Muscle layer of colon (tissue), 2 donors: ENCODE measurements around the gene CCDC85C.

ENCODE experiments used
- H3K27ac ChIP-seq: one replicate; pipeline ENCODE4 v1.7.0; 2013; ENCODE audit warnings: low read depth, mild to moderate bottlenecking, low read length, moderate library complexity
- H3K27me3 ChIP-seq, 2 donors: one replicate each; pipeline ENCODE4 v1.7.0; 2013; ENCODE audit warnings: low read length in 2 of 2, mild to moderate bottlenecking in 2 of 2; ENCODE audit not compliant: insufficient read depth in 2 of 2, control insufficient read depth in 1 of 2
- H3K36me3 ChIP-seq: one replicate; pipeline ENCODE4 v1.7.0; 2013; ENCODE audit warnings: mild to moderate bottlenecking, low read length; ENCODE audit not compliant: insufficient read depth
- H3K4me1 ChIP-seq: one replicate; pipeline ENCODE4 v1.7.0; 2013; ENCODE audit warnings: mild to moderate bottlenecking, low read length; ENCODE audit not compliant: insufficient read depth
- H3K4me3 ChIP-seq, 2 donors: one replicate each; pipeline ENCODE4 v1.7.0; 2013; ENCODE audit warnings: low read length in 2 of 2, low read depth in 1 of 2, mild to moderate bottlenecking in 1 of 2, moderate library complexity in 1 of 2
- H3K9ac ChIP-seq: one replicate; pipeline ENCODE4 v1.7.0; 2013; ENCODE audit warnings: low read length
- H3K9me3 ChIP-seq: one replicate; pipeline ENCODE4 v1.7.0; 2013; ENCODE audit warnings: mild to moderate bottlenecking, low read length
- donor health status: abdominal sarcoma.
- donor health status: Adenocarcinoma of cecum.

Gene CCDC85C

DNA sequence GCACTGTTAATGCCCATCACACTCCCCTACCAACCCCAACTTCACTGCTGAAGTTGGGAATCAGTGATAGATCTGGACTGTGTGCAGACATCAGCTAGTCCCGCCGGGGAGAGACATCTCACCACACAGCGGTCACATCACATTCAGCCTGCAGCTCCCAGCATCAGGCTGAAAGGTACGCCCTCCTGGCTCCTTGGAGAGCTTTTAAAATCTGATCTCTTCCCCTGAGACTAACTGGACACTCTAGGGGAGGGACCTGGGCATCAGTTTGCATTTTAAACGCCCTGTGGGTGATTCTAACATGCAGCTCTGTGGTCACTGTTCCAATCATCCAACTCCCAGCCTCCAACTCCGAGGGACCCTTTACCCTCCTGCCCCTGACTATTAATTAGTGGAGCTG, 58.4 kb downstream of the CCDC85C start:
- Histone ChIP-seq H3K4me3 (no peak overlapping the region), H3K27ac (peak overlapping the region; percentile 53), H3K27me3 (no peaks in the 10 kb centered on the region), H3K9me3 (no peaks in the 10 kb centered on the region), H3K9ac (no peak overlapping the region), H3K36me3 (no peaks in the 10 kb centered on the region), H3K4me1 (peaks cover 85% of the 10 kb centered on the region)

DNA sequence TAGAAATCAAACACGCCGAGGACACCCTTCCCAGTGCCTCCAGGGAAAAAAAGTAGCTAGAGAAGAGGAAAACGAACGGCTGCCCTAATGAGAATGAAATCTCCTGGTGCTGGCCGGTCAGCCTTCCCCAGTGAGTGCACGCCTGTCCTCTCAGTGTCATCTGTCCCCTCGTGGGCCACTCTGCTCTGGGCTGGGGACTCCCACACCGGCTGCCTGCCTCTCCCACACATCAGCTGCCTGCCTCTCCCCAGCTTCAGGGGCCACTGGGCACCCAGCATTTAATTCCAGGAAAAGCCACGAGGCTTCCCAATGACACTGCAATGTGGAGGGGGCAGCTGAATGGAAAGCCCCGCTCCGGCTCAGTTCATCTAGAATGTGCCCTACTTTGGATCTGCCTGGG, 59.0 kb downstream of the CCDC85C start:
- Histone ChIP-seq H3K27ac (peak overlapping the region; percentile 37), H3K27me3 (no peaks in the 10 kb centered on the region), H3K9ac (no peak overlapping the region), H3K9me3 (no peaks in the 10 kb centered on the region), H3K4me1 (peaks cover 85% of the 10 kb centered on the region), H3K36me3 (no peaks in the 10 kb centered on the region), H3K4me3 (no peak overlapping the region)

DNA sequence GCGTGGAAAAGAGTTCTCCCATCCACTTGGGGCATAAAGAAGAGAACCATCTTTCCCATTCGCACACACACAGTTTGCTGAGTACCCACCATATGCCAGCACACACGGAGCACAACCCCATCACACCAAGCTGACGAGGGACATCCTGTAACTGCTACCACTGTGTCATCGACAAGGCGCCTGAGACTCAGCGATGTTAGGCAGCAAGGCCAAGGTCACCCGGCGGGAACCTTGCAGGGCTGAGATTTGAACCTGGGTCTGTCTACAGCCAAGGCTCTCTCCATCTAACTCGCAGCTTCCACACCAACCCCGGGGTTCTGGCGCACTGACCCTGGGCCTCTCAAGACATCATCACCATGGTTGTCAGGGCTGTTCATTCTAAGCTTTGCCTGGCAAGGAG, 60.0 kb downstream of the CCDC85C start:
- H3K27me3 ChIP-seq: no peaks in the 10 kb centered on the region
- peaks cover 76% of the 10 kb centered on the region for H3K4me1 ChIP-seq
- no peak overlapping the region for H3K9ac ChIP-seq
- H3K4me3 ChIP-seq: no peak overlapping the region
- H3K27ac ChIP-seq: no peak overlapping the region
- H3K36me3 ChIP-seq: no peaks in the 10 kb centered on the region
- no peaks in the 10 kb centered on the region for H3K9me3 ChIP-seq

DNA sequence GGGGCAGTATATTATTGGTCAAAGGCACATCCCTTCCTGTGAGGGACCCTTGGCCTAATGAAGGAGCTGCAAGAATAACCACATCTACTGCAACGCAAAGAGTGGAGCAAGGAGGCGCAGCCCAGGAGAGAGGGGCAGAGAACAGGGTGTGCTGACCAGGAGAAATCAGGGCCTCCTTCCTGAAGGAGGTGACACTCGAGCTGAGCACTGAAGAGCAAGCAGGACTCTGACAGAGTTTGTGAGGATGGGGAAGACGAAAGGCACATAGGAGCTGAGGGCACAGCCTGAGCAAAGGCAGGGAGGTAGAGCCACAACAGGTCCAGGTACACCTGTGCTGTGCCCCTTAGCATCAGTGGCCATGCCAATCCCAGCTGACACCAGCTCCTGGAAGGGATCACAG, 60.6 kb downstream of the CCDC85C start:
- Histone ChIP-seq H3K9me3 (no peaks in the 10 kb centered on the region), H3K9ac (no peak overlapping the region), H3K4me3 (no peak overlapping the region), H3K27ac (no peak overlapping the region), H3K4me1 (peaks cover 76% of the 10 kb centered on the region), H3K27me3 (no peaks in the 10 kb centered on the region), H3K36me3 (no peaks in the 10 kb centered on the region)

DNA sequence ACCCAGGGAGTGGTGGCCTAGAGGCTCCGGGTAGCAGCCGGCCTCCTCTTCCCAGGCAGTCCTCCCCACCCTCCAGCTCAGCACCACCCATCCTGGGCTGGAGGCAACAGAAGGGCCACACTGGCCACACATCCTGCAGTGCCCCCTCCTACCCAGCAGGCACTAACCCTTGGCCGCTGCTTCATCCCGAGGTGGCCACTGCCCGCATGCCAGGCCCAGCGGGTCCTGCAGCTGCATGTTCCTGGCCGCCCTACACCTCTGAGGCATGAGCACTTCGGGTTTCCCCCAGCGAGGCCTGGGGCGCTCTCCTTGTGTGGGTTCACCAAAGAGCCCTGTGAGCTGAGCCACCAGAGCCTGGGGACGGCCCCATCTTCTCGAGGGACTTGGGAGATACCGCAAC, 61.4 kb downstream of the CCDC85C start:
- Histone ChIP-seq H3K9ac (no peak overlapping the region), H3K36me3 (no peaks in the 10 kb centered on the region), H3K9me3 (no peaks in the 10 kb centered on the region), H3K27me3 (no peaks in the 10 kb centered on the region), H3K4me1 (peaks cover 78% of the 10 kb centered on the region), H3K4me3 (no peak overlapping the region), H3K27ac (peak overlapping the region; percentile 46)

DNA sequence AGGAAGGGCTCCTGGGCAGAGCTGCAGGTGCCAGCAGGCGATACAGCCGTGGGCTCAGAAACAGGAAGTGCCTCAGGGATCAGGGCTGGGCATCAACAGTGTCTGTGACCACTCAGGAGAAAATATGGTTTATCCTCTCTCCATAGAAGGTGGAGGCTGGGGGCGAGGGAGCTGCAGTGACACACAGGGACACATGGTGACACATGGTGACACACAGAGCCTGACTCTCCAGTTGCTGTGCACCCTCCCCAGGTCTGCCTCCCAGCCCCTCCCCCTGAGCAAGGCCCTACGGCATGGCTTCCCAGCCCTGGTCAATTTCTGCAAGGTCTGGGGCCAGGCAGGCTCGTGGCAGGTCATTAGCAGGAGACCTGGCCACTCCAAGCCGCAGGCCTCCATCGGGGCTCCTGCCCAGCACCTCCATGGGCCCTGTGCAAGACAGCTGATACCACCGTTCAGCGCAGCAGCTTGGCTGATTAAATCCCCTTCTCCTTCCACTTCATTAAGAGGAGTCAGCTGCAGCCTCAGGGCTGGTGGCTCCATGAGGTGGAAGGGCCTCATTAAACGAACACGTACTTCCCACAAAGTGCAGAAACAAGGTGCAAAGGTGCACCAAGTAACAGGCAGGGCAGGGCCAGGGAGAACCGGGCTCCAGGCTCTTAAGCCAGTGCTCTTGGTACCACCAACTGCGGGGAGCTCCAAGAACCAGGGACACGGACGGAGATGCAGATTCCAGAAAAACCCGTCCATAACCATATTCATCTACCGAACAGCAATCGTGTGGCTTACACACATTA, 62.1 kb downstream of the CCDC85C start:
- H3K27me3 ChIP-seq: no peaks in the 10 kb centered on the region
- H3K36me3 ChIP-seq: no peaks in the 10 kb centered on the region
- H3K4me3 ChIP-seq: no peak overlapping the region
- H3K9ac ChIP-seq: no peak overlapping the region
- no peaks in the 10 kb centered on the region for H3K9me3 ChIP-seq
- peak overlapping the region; percentile 42 for H3K27ac ChIP-seq
- H3K4me1 ChIP-seq: peaks cover 81% of the 10 kb centered on the region

DNA sequence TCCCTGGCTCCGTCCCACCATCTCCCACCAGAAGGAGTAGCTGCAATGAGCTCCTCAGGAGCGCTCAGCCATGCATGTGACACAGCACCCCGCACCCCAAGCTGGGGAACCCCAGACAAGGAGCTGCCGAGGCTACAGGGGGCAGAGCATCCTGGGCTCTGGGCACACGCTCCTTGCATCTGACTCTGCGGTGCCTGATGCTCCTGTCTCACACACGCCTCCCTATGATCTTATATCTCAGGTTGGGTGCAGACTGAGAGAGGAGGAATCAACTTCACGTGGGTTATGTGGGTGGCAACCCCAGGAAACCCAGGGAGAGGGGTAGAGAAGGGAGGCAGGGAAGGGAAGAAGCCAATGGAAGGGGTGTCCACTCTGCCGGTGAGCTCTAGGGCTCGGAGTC, 62.8 kb downstream of the CCDC85C start:
- Histone ChIP-seq H3K36me3 (no peaks in the 10 kb centered on the region), H3K4me3 (no peak overlapping the region), H3K27me3 (no peaks in the 10 kb centered on the region), H3K4me1 (peaks cover 81% of the 10 kb centered on the region), H3K9me3 (no peaks in the 10 kb centered on the region), H3K27ac (peak overlapping the region; percentile 42), H3K9ac (no peak overlapping the region)

DNA sequence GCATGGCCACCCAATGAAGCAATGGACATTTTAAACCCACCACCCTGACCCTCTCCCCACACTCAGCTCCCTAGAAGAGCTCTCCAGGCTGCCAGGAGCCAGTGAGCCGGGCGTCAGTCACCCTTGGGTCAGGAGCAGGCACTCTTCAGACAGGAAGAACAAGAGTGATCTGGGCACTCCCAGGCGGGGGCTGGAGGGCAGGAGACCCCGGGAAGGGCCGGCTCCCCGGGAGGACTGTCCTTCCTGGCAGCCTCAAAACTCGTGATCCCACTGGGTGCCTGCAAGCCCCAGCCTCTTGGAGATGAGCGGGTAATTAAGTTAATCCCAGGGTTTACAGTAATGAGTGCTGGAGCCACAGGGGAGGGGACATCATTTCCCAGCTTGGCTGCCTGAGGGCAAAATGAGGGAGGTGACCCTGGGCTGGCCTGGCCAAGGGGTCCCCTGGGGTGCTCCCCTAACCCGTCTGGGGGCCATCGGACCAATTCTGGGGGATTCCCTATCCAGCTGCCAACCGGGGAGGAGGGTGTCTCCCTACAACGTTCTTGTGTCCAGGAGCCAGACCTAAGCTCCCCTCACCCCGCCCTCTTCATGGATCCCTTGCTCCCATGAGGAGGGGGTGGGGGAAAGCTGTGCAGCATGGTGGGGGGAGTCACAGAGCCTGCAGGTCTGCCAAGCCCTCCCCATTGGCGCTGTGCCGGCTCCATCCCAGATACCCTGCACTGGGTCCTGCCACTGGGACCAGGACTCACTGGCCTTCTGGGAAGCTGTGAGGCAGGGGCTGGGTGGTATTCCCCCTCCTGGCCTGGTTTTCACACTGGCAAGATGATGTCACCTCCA, 63.6 kb downstream of the CCDC85C start:
- Histone ChIP-seq H3K9me3 (no peaks in the 10 kb centered on the region), H3K36me3 (no peaks in the 10 kb centered on the region), H3K27me3 (no peaks in the 10 kb centered on the region), H3K4me1 (peaks cover 79% of the 10 kb centered on the region), H3K9ac (no peak overlapping the region), H3K4me3 (no peak overlapping the region), H3K27ac (no peak overlapping the region)

DNA sequence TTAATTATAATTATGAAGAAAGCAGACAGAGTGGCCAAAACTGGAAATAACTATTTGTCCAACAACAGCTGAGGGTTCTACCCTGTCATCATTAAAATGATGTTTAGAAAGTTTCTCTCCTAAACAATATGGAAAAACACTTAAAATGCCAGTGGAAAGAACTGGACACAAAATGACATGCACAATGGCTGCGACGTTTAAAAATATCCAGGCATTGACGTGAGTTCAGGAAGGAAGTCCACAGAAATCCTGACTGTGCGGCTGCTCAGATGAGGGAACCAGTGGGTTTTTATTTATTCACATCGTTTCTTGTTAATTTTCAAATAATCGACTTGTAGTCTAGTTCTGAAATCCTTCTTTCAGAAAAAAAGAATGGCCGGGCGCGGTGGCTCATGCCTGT, 64.5 kb downstream of the CCDC85C start:
- Histone ChIP-seq H3K27ac (no peak overlapping the region), H3K4me3 (no peak overlapping the region), H3K9ac (no peak overlapping the region), H3K27me3 (no peaks in the 10 kb centered on the region), H3K4me1 (peaks cover 78% of the 10 kb centered on the region), H3K36me3 (no peaks in the 10 kb centered on the region), H3K9me3 (no peaks in the 10 kb centered on the region)

DNA sequence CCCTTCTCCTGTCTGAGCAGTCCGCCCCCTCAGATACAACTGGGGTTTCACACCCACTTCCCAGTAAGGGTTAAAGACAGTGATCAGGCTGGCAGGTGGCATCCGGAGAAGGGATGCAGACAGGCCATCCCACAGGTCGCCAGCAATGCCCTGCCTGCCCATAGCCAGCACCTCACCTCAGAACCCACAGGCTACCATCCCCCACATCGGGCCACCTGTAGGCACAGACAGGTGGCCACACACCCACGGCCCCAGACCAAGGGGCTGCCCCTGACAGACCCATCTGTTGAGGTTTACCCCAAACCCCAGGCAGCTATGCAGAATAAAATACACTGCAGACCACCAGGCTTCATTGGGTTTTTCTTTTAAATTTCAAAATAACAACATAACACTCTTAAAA, 65.3 kb downstream of the CCDC85C start:
- H3K27me3 ChIP-seq: no peaks in the 10 kb centered on the region
- H3K4me1 ChIP-seq: peaks cover 75% of the 10 kb centered on the region
- peak overlapping the region; percentile 62 for H3K27ac ChIP-seq
- H3K9me3 ChIP-seq: no peaks in the 10 kb centered on the region
- H3K9ac ChIP-seq: no peak overlapping the region
- H3K36me3 ChIP-seq: no peaks in the 10 kb centered on the region
- H3K4me3 ChIP-seq: no peak overlapping the region

DNA sequence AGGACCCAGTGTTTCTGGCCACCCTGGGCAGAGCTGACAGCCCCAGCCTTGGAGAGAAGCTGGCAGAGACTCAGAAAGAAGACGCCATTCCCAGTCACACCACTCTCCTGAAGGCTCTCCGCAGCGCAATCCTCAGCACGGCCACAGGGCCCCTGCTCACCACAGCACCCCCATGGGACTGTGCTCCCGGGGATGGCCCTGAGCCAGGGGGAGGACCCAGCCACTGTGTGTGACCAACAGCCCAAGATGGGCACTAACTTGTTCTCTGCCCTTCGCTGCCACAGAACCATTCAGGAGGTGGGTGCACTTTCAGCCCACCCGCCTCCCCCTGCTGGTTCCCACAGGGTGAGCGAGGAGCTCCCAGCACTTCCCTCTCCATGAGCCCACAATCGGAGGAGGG, 65.7 kb downstream of the CCDC85C start:
- H3K4me1 ChIP-seq: peaks cover 70% of the 10 kb centered on the region
- H3K27ac ChIP-seq: peak overlapping the region; percentile 62
- no peaks in the 10 kb centered on the region for H3K36me3 ChIP-seq
- H3K9me3 ChIP-seq: no peaks in the 10 kb centered on the region
- no peak overlapping the region for H3K9ac ChIP-seq
- no peak overlapping the region for H3K4me3 ChIP-seq
- no peaks in the 10 kb centered on the region for H3K27me3 ChIP-seq
